Kidney (tissue), 14 donors: ENCODE results near the gene DENND1B. TPM values are rescaled to one million over a fixed set of nuclear protein-coding genes. Genes with fewer than 3 reads are reported as not detected.

Experiments
- DNase-seq, 5 donors: peaks; one replicate each; pipeline ENCODE4 v3.0.0-alpha.2; 2013 to 2020
- FAIRE-seq: peaks from 2 replicates; lab custom pipeline; 2012; peaks lifted over from hg19 to GRCh38; lab: Jason Lieb, UNC
- H3K27ac ChIP-seq, 2 donors: one replicate each; pipeline ENCODE4 v1.7.0; 2013; ENCODE audit warnings: low read depth in 2 of 2, low read length in 2 of 2, inconsistent platforms in 1 of 2
- H3K27me3 ChIP-seq: one replicate; pipeline ENCODE4 v1.7.1; 2013; ENCODE audit warnings: low read length, inconsistent platforms; ENCODE audit not compliant: control insufficient read depth, insufficient read depth
- H3K36me3 ChIP-seq, 3 donors: one replicate each; pipeline versions ENCODE4 v1.7.0 to v1.7.1; 2013; ENCODE audit warnings: low read length in 3 of 3, control low read depth in 1 of 3, inconsistent platforms in 1 of 3; ENCODE audit not compliant: insufficient read depth in 3 of 3, control insufficient read depth in 2 of 3
- H3K4me1 ChIP-seq, 3 donors: one replicate each; pipeline versions ENCODE4 v1.7.0 to v1.7.1; 2013; ENCODE audit warnings: low read length in 3 of 3, inconsistent platforms in 1 of 3, low read depth in 1 of 3; ENCODE audit not compliant: control insufficient read depth in 2 of 3, insufficient read depth in 2 of 3
- H3K4me3 ChIP-seq, 3 donors: one replicate each; pipeline versions ENCODE4 v1.7.0 to v1.8.1; 2013; ENCODE audit warnings: low read length in 3 of 3, control low read depth in 1 of 3, inconsistent platforms in 1 of 3
- H3K9ac ChIP-seq, 3 donors: one replicate each; pipeline versions ENCODE4 v1.7.0 to v1.7.1; 2013; ENCODE audit warnings: low read length in 3 of 3, control low read depth in 1 of 3, inconsistent platforms in 1 of 3
- H3K9me3 ChIP-seq, 3 donors: one replicate each; pipeline versions ENCODE4 v1.7.0 to v1.7.1; 2013; ENCODE audit warnings: low read length in 3 of 3, control low read depth in 1 of 3, inconsistent platforms in 1 of 3; ENCODE audit not compliant: control insufficient read depth in 2 of 3, insufficient read depth in 1 of 3
- intact Hi-C: fragments of 100-400 bp; cut with DNase I; formaldehyde crosslinking; loops from one replicate; pipeline ENCODE4 v1.11.1; 2022
- polyA plus RNA-seq: library from polyadenylated mRNA; stranded (reverse); fragments of 350-450 nt; fragmentation: Illumina TruSeq; extraction: RNeasy Lipid Tissue Mini Kit (QIAGEN cat#74804); gene quantifications from one replicate; pipeline ENCODE4 v1.2.3, GENCODE V29; 2014; ENCODE audit warnings: low read depth, low replicate concordance; ENCODE audit not compliant: insufficient read depth
- total RNA-seq: library from RNA; stranded (reverse); fragmentation: NEBNext Ultra II Directional; extraction: Animal tissue kit (Norgen Biotek cat#: 25700); gene quantifications from one replicate; pipeline ENCODE4 v1.2.1, GENCODE V29; 2021
- TF ChIP-seq, protein P1 (sequence below): IDR thresholded peaks from 3 replicates; pipeline ENCODE4 v1.5.1; 2012; ENCODE audit warnings: mild to moderate bottlenecking, moderate library complexity, borderline replicate concordance; ENCODE audit not compliant: insufficient read depth; ENCODE audit errors: extremely low read depth
- donor health status: control.
- donor health status: control.
- donor health status: control.
- donor health status: control.
- donor health status: control.
- donor health status: DM: yes; HTN: yes; CAD: no.
- donor health status: Normal renal cell carcinoma (clear cell type).

Gene DENND1B
- total and polyA plus RNA-seq, 2 donors from 2014 or later, result 3.1 to 20.6 TPM

DNA sequence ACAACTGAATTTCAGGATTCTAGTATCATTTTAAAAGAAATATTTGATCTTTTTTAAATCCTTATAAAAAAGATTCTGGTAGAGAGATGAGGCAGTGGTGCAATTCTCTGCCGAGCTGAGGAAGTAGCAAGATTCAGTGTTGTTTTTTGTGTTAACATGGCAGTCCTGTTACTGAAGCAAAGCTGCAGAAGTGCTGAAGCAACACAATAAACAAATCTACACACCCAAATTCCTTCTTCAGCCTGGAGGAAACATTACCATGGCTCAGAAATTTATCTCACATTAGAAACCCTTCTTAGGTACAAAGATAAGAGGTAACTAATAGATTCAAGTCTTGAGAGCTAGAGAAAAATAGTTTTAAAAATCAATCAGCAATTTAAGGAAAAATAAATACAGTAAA, 216.0 kb downstream of the DENND1B start:
- Histone ChIP-seq H3K9me3 (no peaks in the 10 kb centered on the region), H3K4me1 (no peaks in the 10 kb centered on the region), H3K27ac (no peak overlapping the region), H3K4me3 (no peak overlapping the region), H3K9ac (no peak overlapping the region), H3K27me3 (no peaks in the 10 kb centered on the region), H3K36me3 (no peaks in the 10 kb centered on the region)
- TF ChIP-seq, protein P1, sequence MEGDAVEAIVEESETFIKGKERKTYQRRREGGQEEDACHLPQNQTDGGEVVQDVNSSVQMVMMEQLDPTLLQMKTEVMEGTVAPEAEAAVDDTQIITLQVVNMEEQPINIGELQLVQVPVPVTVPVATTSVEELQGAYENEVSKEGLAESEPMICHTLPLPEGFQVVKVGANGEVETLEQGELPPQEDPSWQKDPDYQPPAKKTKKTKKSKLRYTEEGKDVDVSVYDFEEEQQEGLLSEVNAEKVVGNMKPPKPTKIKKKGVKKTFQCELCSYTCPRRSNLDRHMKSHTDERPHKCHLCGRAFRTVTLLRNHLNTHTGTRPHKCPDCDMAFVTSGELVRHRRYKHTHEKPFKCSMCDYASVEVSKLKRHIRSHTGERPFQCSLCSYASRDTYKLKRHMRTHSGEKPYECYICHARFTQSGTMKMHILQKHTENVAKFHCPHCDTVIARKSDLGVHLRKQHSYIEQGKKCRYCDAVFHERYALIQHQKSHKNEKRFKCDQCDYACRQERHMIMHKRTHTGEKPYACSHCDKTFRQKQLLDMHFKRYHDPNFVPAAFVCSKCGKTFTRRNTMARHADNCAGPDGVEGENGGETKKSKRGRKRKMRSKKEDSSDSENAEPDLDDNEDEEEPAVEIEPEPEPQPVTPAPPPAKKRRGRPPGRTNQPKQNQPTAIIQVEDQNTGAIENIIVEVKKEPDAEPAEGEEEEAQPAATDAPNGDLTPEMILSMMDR, result no peak
- FAIRE-seq, result no peak
- intact Hi-C loops, result no loop called here
- DNase-seq, result no peak

DNA sequence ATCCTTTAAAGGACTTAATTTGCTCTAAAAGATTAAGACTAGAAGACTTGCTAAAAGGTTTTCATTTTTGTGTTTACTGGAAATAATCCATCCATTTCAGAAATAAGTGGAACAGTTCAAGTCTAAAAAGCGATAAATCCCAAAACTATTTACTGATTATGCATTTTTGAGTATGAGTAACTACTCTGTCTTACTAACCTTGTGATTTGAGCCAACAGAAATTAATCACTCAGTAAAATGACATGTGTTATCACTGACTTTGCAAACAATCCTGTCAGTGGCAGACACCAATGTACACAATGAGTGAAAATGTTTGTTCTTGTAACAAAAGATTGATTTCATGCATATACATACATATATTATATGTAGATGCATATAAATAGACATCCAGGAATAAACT, 218.0 kb downstream of the DENND1B start:
- FAIRE-seq (no peak), DNase-seq (no peak)
- Histone ChIP-seq H3K36me3 (no peaks in the 10 kb centered on the region), H3K27ac (no peak overlapping the region), H3K4me1 (no peaks in the 10 kb centered on the region), H3K4me3 (no peak overlapping the region), H3K9me3 (no peaks in the 10 kb centered on the region), H3K9ac (no peak overlapping the region), H3K27me3 (no peaks in the 10 kb centered on the region)
- intact Hi-C loops, result no loop called here
- TF ChIP-seq, protein P1, result no peak

GRCh38 chr1:197553281-197553680, 222.0 kb downstream of the DENND1B start:
- intact Hi-C loops, result no loop called here
- TF ChIP-seq, protein P1, result no peak
- no peaks in the 10 kb centered on the region for H3K9me3 ChIP-seq
- no peak overlapping the region for H3K4me3 ChIP-seq
- no peak overlapping the region for H3K27ac ChIP-seq
- FAIRE-seq (no peak), DNase-seq (no peak)
- H3K27me3 ChIP-seq, result no peaks in the 10 kb centered on the region
- H3K4me1 ChIP-seq, result no peaks in the 10 kb centered on the region
- H3K9ac ChIP-seq, result no peak overlapping the region
- H3K36me3 ChIP-seq, result no peaks in the 10 kb centered on the region

- TF ChIP-seq, protein P1, result no peak
- DNase-seq (no peak), FAIRE-seq (no peak)
- Histone ChIP-seq H3K27ac (no peak overlapping the region), H3K4me3 (no peak overlapping the region), H3K4me1 (no peaks in the 10 kb centered on the region), H3K9me3 (no peaks in the 10 kb centered on the region), H3K27me3 (no peaks in the 10 kb centered on the region), H3K9ac (no peak overlapping the region), H3K36me3 (peaks cover 0 to 3% (median 0%) of the 10 kb centered on the region in 3 donors)
- intact Hi-C loops, result loop anchor here (10.0 kb wide), 1 partner anchor 898 kb away; no protein-coding TSS in a partner anchor
These were observed 228.3 kb downstream of the DENND1B start for GRCh38 chr1:197546989-197547388.
